Activated T-cell treated with anti-CD3 and anti-CD28 coated beads for 48 hours (primary cell): ENCODE measurements around the gene PEPD.
"Not testable (repeated sequence)": the region's sequence is repeated elsewhere in the genome, so short reads cannot be mapped to it uniquely, and the experiment has no call there.

Experiments
- DNase-seq: peaks from one replicate; pipeline ENCODE4 v3.0.0-alpha.2; 2020; ENCODE audit warnings: low read depth

The PEPD gene

GRCh38 chr19:33497131-33497777 lies 24.3 kb downstream of the PEPD start:
- DNase-seq, result no peak

GRCh38 chr19:33496038-33496895 lies 25.3 kb downstream of the PEPD start:
- no peak for DNase-seq

GRCh38 chr19:33493401-33494275 lies 28.0 kb downstream of the PEPD start:
- DNase-seq, result no peak

GRCh38 chr19:33492951-33493350 lies 28.6 kb downstream of the PEPD start:
- no peak for DNase-seq

- DNase-seq, result no peak
Observed at GRCh38 chr19:33492090-33492489, 29.5 kb downstream of the PEPD start.

- not testable (repeated sequence) for DNase-seq
Observed at GRCh38 chr19:33490596-33490995, 31.0 kb downstream of the PEPD start.

GRCh38 chr19:33490041-33490451 lies 31.5 kb downstream of the PEPD start:
- DNase-seq, result no peak

GRCh38 chr19:33488826-33489225 lies 32.8 kb downstream of the PEPD start:
- no peak for DNase-seq

- DNase-seq, result no peak
Observed at GRCh38 chr19:33487901-33488800, 33.4 kb downstream of the PEPD start.

GRCh38 chr19:33486936-33487811 lies 34.4 kb downstream of the PEPD start:
- no peak for DNase-seq

- no peak for DNase-seq
Observed at GRCh38 chr19:33486407-33486806, 35.2 kb downstream of the PEPD start.

GRCh38 chr19:33484226-33484774 lies 37.3 kb downstream of the PEPD start:
- no peak for DNase-seq

GRCh38 chr19:33482476-33482875 lies 39.1 kb downstream of the PEPD start:
- no peak for DNase-seq

- DNase-seq, result no peak
Observed at GRCh38 chr19:33481863-33482262, 39.7 kb downstream of the PEPD start.

- DNase-seq, result not testable (repeated sequence)
Observed at GRCh38 chr19:33479570-33479969, 42.0 kb downstream of the PEPD start.

- no peak for DNase-seq
Observed at GRCh38 chr19:33477781-33478180, 43.8 kb downstream of the PEPD start.

GRCh38 chr19:33476151-33476707 lies 45.4 kb downstream of the PEPD start:
- no peak for DNase-seq

GRCh38 chr19:33473653-33474305 lies 47.8 kb downstream of the PEPD start:
- DNase-seq, result no peak
